Stimulated activated naive B cell treated with anti-CD40 and anti-IgM and Interleukin-4, amounts not matched to agents 10 μg/mL and 1 μg/mL and 100 μg/mL, for 72 hours (primary cell): ENCODE measurements around the gene HSD17B2.
"Not testable (repeated sequence)": the region's sequence is repeated elsewhere in the genome, so short reads cannot be mapped to it uniquely, and the experiment has no call there.

ENCODE experiments used
- ATAC-seq, 2 donors: fragments of 150-1000 bp; cut with Tn5 transposase; replicated peaks; 2 replicates each; pipeline ENCODE4 v1.10.0; 2021; ENCODE audit warnings: moderate library complexity in 1 of 2
- DNase-seq: peaks from one replicate; pipeline ENCODE4 v3.0.0; 2021
- H3K27ac Mint-ChIP-seq: one replicate; pipeline ENCODE4 v1.8.0; 2022; ENCODE audit warnings: mild to moderate bottlenecking, mixed read lengths
- H3K27me3 Mint-ChIP-seq, 2 donors: one replicate each; pipeline ENCODE4 v1.8.0; 2022; ENCODE audit warnings: mixed read lengths in 2 of 2
- H3K36me3 Mint-ChIP-seq, 2 donors: one replicate each; pipeline ENCODE4 v1.8.0; 2022; ENCODE audit warnings: mixed read lengths in 2 of 2, mild to moderate bottlenecking in 1 of 2
- H3K4me1 Mint-ChIP-seq, 2 donors: one replicate each; pipeline ENCODE4 v1.8.0; 2022; ENCODE audit warnings: mixed read lengths in 2 of 2, mild to moderate bottlenecking in 1 of 2
- H3K4me3 Mint-ChIP-seq, 2 donors: one replicate each; pipeline ENCODE4 v1.8.0; 2022; ENCODE audit warnings: mild to moderate bottlenecking in 2 of 2, mixed read lengths in 2 of 2, moderate library complexity in 1 of 2
- H3K9me3 Mint-ChIP-seq, 2 donors: one replicate each; pipeline ENCODE4 v1.8.0; 2022; ENCODE audit warnings: mixed read lengths in 2 of 2, mild to moderate bottlenecking in 1 of 2

Gene HSD17B2

GRCh38 chr16:82008957-82009592, 26.0 kb upstream of the HSD17B2 start:
- peaks cover 37 to 47% of the 10 kb centered on the region in 2 donors for H3K36me3 Mint-ChIP-seq
- peaks cover 15 to 20% of the 10 kb centered on the region in 2 donors for H3K9me3 Mint-ChIP-seq
- peaks cover 9 to 15% of the 10 kb centered on the region in 2 donors for H3K4me1 Mint-ChIP-seq
- ATAC-seq (no peak), DNase-seq (no peak)
- H3K27ac Mint-ChIP-seq = no peak overlapping the region
- no peak overlapping the region for H3K4me3 Mint-ChIP-seq
- peaks cover 0 to 13% of the 10 kb centered on the region in 2 donors for H3K27me3 Mint-ChIP-seq

GRCh38 chr16:82009789-82010188, 25.3 kb upstream of the HSD17B2 start:
- not testable (repeated sequence) for H3K4me3 Mint-ChIP-seq, H3K27ac Mint-ChIP-seq, DNase-seq, ATAC-seq
- peaks cover 9 to 15% of the 10 kb centered on the region in 2 donors for H3K4me1 Mint-ChIP-seq
- peaks cover 0 to 13% of the 10 kb centered on the region in 2 donors for H3K27me3 Mint-ChIP-seq
- H3K9me3 Mint-ChIP-seq = peaks cover 15 to 20% of the 10 kb centered on the region in 2 donors
- peaks cover 32 to 40% of the 10 kb centered on the region in 2 donors for H3K36me3 Mint-ChIP-seq

DNA sequence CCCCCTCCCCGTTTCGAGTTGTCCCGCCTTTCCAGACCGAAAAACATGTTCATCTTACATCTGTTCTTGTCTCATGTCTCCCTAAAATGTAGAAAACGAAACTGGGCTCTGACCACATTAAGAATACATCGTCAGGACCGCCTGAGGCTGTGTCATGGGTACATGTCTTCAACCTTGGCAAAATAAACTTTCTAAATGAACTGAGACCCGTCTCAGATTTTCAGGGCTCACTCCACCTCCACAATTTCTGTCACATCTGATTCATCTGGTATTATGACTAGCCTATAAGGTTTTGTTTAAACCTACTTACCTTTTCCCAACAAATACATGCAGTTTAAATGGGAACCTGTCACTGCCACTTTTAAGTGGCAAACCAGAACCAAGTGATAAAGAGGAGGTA, 24.4 kb upstream of the HSD17B2 start:
- peak overlapping the region; percentile 94 for H3K27ac Mint-ChIP-seq
- ATAC-seq = no peak
- DNase-seq = no peak
- peaks cover 0 to 13% of the 10 kb centered on the region in 2 donors for H3K27me3 Mint-ChIP-seq
- H3K36me3 Mint-ChIP-seq = peaks cover 32 to 40% of the 10 kb centered on the region in 2 donors
- peaks cover 18 to 24% of the 10 kb centered on the region in 2 donors for H3K9me3 Mint-ChIP-seq
- H3K4me3 Mint-ChIP-seq = peak overlapping the region; percentile 88 to 91
- peaks cover 9 to 15% of the 10 kb centered on the region in 2 donors for H3K4me1 Mint-ChIP-seq

DNA sequence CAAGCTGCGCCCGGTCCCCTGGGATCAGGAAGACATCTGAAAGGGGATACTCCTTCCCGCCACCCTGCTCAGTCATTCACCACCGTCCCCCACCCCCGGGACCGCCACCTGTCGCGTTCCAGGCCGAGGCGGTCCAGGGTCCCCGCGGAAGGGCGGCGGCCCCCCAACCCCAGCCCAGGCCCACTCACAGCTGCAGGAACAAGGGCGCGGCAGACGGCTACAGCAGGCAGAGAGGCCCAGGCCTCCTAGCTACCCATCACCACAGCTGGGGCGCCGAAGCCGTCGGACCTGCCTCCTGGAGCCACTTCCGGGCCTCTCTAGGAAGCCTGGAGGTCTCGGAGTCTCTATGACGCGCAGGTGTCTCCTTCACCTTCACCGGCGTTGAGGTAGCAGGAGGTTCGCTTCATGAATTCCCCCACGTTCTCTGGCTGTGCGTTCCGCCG, 23.8 kb upstream of the HSD17B2 start, which contains the start of gene SDR42E1:
Gene SDR42E1, minus strand, starts transcription at position 272 of the 443 bp plus-strand sequence. CDS start 10,612 bp downstream, outside the sequence.
- Mint-ChIP-seq H3K27me3 (peaks cover 0 to 15% of the 10 kb centered on the region in 2 donors), H3K4me3 (peak within 1 kb of the TSS; percentile 88 to 91), H3K9me3 (peaks cover 18 to 24% of the 10 kb centered on the region in 2 donors), H3K36me3 (peaks cover 31 to 38% of the 10 kb centered on the region in 2 donors), H3K27ac (peak within 1 kb of the TSS; percentile 94), H3K4me1 (peaks cover 9 to 15% of the 10 kb centered on the region in 2 donors)
- ATAC-seq (peak; percentile 99), DNase-seq (peak; percentile 76)

DNA sequence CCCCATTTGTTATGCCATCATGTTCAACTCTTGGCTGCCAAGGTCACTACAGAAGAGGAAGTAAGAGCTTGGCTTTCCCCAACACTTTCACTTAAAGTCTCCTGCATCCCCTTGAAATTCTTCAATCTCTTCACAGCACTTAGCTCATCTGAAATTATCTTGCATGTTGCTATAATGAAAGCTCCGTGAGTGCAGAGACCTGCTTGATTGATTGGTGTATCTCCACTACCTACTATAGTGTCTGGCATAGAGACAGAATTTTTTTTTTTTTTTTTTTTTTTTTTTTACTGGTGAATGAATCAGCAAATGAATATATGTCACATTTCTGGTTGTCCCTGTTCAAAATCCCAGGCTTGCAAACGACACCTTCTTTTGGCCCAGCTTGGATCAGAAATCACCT, 21.9 kb upstream of the HSD17B2 start:
- ATAC-seq = peak in 1 of 2 donors; percentile 33
- Mint-ChIP-seq H3K27ac (no peak overlapping the region), H3K27me3 (peaks cover 0 to 20% of the 10 kb centered on the region in 2 donors), H3K4me1 (peaks cover 9 to 15% of the 10 kb centered on the region in 2 donors), H3K9me3 (peaks cover 15 to 20% of the 10 kb centered on the region in 2 donors), H3K36me3 (peaks cover 21 to 25% of the 10 kb centered on the region in 2 donors), H3K4me3 (no peak overlapping the region)
- no peak for DNase-seq

GRCh38 chr16:82016263-82016662, 18.8 kb upstream of the HSD17B2 start:
- no peak overlapping the region for H3K27ac Mint-ChIP-seq
- H3K4me3 Mint-ChIP-seq = no peak overlapping the region
- H3K27me3 Mint-ChIP-seq = peaks cover 17 to 44% of the 10 kb centered on the region in 2 donors
- peaks cover 4 to 6% of the 10 kb centered on the region in 2 donors for H3K4me1 Mint-ChIP-seq
- H3K36me3 Mint-ChIP-seq = peaks cover 0 to under 1% of the 10 kb centered on the region in 2 donors
- H3K9me3 Mint-ChIP-seq = peaks cover 6 to 17% of the 10 kb centered on the region in 2 donors
- ATAC-seq = no peak
- DNase-seq = no peak

DNA sequence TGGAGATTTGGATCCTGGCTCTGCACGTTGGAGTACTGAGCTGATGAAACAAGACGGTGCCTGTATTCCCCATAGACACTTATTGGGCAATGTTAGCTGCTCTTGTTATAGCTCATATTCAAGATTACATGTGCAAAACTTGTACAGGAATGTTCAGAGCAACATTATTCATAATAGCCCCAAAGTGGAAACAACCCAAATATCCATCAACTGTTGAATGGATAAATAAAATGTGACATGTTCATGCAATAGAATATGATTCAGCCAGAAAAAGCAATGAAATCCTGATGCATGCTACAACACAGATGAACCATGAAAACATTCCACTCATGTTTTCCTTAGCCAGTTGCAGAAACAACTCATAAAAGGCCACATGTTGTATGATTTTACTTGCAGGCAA, 18.1 kb upstream of the HSD17B2 start:
- no peak for ATAC-seq
- Mint-ChIP-seq H3K27me3 (peaks cover 17 to 38% of the 10 kb centered on the region in 2 donors), H3K27ac (no peak overlapping the region), H3K4me1 (peaks cover 0 to 2% of the 10 kb centered on the region in 2 donors), H3K9me3 (peaks cover 6 to 11% of the 10 kb centered on the region in 2 donors), H3K36me3 (no peaks in the 10 kb centered on the region), H3K4me3 (no peak overlapping the region)
- no peak for DNase-seq

- H3K36me3 Mint-ChIP-seq = no peaks in the 10 kb centered on the region
- H3K9me3 Mint-ChIP-seq = peaks cover 4% of the 10 kb centered on the region in 2 donors
- DNase-seq (no peak), ATAC-seq (no peak)
- H3K4me3 Mint-ChIP-seq = no peak overlapping the region
- peaks cover 17 to 33% of the 10 kb centered on the region in 2 donors for H3K27me3 Mint-ChIP-seq
- no peaks in the 10 kb centered on the region for H3K4me1 Mint-ChIP-seq
- no peak overlapping the region for H3K27ac Mint-ChIP-seq
These were observed 17.0 kb upstream of the HSD17B2 start for GRCh38 chr16:82017911-82018568.

- Mint-ChIP-seq H3K27me3 (peaks cover 32 to 47% of the 10 kb centered on the region in 2 donors), H3K4me1 (no peaks in the 10 kb centered on the region), H3K4me3 (no peak overlapping the region), H3K36me3 (no peaks in the 10 kb centered on the region), H3K27ac (no peak overlapping the region), H3K9me3 (peaks cover 4% of the 10 kb centered on the region in 2 donors)
- no peak for ATAC-seq
- DNase-seq = no peak
These were observed 15.5 kb upstream of the HSD17B2 start for GRCh38 chr16:82019535-82019934.

- H3K4me3 Mint-ChIP-seq = no peak overlapping the region
- H3K9me3 Mint-ChIP-seq = peaks cover 2% of the 10 kb centered on the region in 2 donors
- H3K27me3 Mint-ChIP-seq = peaks cover 34 to 48% of the 10 kb centered on the region in 2 donors
- DNase-seq (no peak), ATAC-seq (no peak)
- H3K4me1 Mint-ChIP-seq = no peaks in the 10 kb centered on the region
- H3K36me3 Mint-ChIP-seq = no peaks in the 10 kb centered on the region
- no peak overlapping the region for H3K27ac Mint-ChIP-seq
These were observed 15.0 kb upstream of the HSD17B2 start for GRCh38 chr16:82020051-82020450.

DNA sequence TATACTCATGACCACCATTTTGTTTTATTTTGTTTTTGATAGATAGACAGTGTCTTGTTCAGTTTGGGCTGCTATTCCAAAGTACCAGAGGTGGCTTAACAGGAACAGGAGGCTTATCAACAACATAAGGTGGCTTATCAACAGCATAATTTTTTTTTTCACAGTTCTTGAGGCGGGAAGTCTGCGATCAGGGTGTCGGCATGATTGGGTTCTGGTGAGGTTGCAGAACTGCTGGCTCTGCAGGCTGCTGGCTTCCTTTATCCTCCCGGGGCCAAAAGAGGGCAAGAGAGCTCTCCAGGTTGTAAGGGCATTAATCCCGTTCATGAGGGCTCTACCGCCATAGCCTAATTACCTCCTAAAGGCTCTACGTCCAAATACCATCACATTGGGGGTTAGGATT, 11.8 kb upstream of the HSD17B2 start:
- peaks cover 38 to 47% of the 10 kb centered on the region in 2 donors for H3K27me3 Mint-ChIP-seq

GRCh38 chr16:82024316-82024715, 10.7 kb upstream of the HSD17B2 start:
- Mint-ChIP-seq H3K4me3 (no peak overlapping the region), H3K4me1 (no peaks in the 10 kb centered on the region), H3K9me3 (no peaks in the 10 kb centered on the region), H3K36me3 (no peaks in the 10 kb centered on the region), H3K27me3 (peaks cover 31 to 36% of the 10 kb centered on the region in 2 donors), H3K27ac (no peak overlapping the region)
- DNase-seq (no peak), ATAC-seq (no peak)

More for the DNA sequence above, 11.8 kb upstream of the HSD17B2 start:
- Mint-ChIP-seq H3K27ac (no peak overlapping the region), H3K9me3 (no peaks in the 10 kb centered on the region), H3K4me1 (no peaks in the 10 kb centered on the region), H3K4me3 (no peak overlapping the region), H3K36me3 (no peaks in the 10 kb centered on the region)
- no peak for DNase-seq
- no peak for ATAC-seq

DNA sequence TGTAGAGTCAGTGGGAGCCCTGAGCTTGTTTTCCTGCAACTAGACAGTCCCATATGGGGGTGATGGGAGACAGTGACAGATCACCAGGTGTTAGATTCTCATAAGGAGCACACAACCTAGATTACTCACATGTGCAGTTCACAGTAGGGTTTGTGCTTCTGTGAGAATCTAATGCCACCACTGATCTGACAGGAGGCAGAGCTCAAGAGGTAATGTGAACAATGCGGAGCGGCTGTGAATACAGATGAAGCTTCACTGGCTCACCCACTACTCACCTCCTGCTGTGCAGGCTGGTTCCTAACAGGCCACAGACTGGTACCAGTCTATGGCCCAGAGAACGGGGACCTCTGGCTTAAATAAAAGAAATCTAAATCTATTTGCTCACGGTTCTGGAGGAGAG, 10.2 kb upstream of the HSD17B2 start:
- no peak overlapping the region for H3K27ac Mint-ChIP-seq
- no peaks in the 10 kb centered on the region for H3K36me3 Mint-ChIP-seq
- DNase-seq (no peak), ATAC-seq (no peak)
- no peak overlapping the region for H3K4me3 Mint-ChIP-seq
- no peaks in the 10 kb centered on the region for H3K9me3 Mint-ChIP-seq
- peaks cover 26 to 30% of the 10 kb centered on the region in 2 donors for H3K27me3 Mint-ChIP-seq
- H3K4me1 Mint-ChIP-seq = no peaks in the 10 kb centered on the region

GRCh38 chr16:82027629-82028064, 7.4 kb upstream of the HSD17B2 start:
- no peak for DNase-seq
- H3K27ac Mint-ChIP-seq = no peak overlapping the region
- H3K9me3 Mint-ChIP-seq = no peaks in the 10 kb centered on the region
- no peaks in the 10 kb centered on the region for H3K4me1 Mint-ChIP-seq
- H3K36me3 Mint-ChIP-seq = no peaks in the 10 kb centered on the region
- peaks cover 31% of the 10 kb centered on the region in 2 donors for H3K27me3 Mint-ChIP-seq
- ATAC-seq = no peak
- H3K4me3 Mint-ChIP-seq = no peak overlapping the region
